GM12865 (cell line): ENCODE data around the gene NOP10.

ENCODE experiments used
- DNase-seq: peaks from one replicate; pipeline ENCODE4 v3.0.0; 2010; ENCODE audit warnings: low read depth
- H3K4me3 ChIP-seq: 2 replicates; pipeline ENCODE4 v1.5.1; 2011; ENCODE audit warnings: mild to moderate bottlenecking, low read depth, low read length, control low read depth
- CTCF ChIP-seq: IDR thresholded peaks from 2 replicates; pipeline ENCODE4 v1.5.1; 2011; ENCODE audit warnings: low read length, control low read depth, low read depth, inconsistent platforms; ENCODE audit not compliant: insufficient read depth; ENCODE audit errors: missing control alignments

NOP10 gene

GRCh38 chr15:34327906-34328305 is 15.0 kb downstream of the NOP10 start:
- peak; percentile 70 for DNase-seq
- no peak for TF ChIP-seq CTCF

GRCh38 chr15:34325368-34325767 is 17.6 kb downstream of the NOP10 start:
- DNase-seq, result no peak
- no peak overlapping the region for H3K4me3 ChIP-seq
- no peak for TF ChIP-seq CTCF

More at GRCh38 chr15:34327906-34328305, 15.0 kb downstream of the NOP10 start:
- H3K4me3 ChIP-seq, result peak overlapping the region; percentile 56

- no peak overlapping the region for H3K4me3 ChIP-seq
- no peak for TF ChIP-seq CTCF
- DNase-seq, result no peak
Observed at GRCh38 chr15:34324933-34325332, 18.0 kb downstream of the NOP10 start.

GRCh38 chr15:34323217-34323616 is 19.7 kb downstream of the NOP10 start:
- no peak for DNase-seq
- TF ChIP-seq CTCF, result no peak
- no peak overlapping the region for H3K4me3 ChIP-seq

- peak overlapping the region; percentile 81 for H3K4me3 ChIP-seq
- TF ChIP-seq CTCF, result no peak
- DNase-seq, result peak; percentile 73
Observed at GRCh38 chr15:34318277-34319079, 24.5 kb downstream of the NOP10 start.

GRCh38 chr15:34314491-34315490 is 28.1 kb downstream of the NOP10 start:
- no peak overlapping the region for H3K4me3 ChIP-seq
- DNase-seq, result no peak
- TF ChIP-seq CTCF, result no peak
